Thoracic aorta (tissue), 2 donors: ENCODE results near the gene DNM1. TPM values are rescaled to one million over a fixed set of nuclear protein-coding genes. Genes with fewer than 3 reads are reported as not detected.
A peak's percentile ranks its signal among the peaks of the same experiment; 100 is the strongest.

Experiments used
- ATAC-seq: fragments of 150-250 bp; one replicate; pipeline ENCODE4 v1.8.0; 2017; ENCODE audit warnings: low read depth; ENCODE audit not compliant: insufficient number of reproducible peaks, low FRiP score
- DNase-seq: peaks from one replicate; pipeline ENCODE4 v3.0.0-alpha.2; 2020; ENCODE audit warnings: low spot score
- H3K27ac ChIP-seq, 2 donors: fragments of 200-600 bp; sonication (generic); 1 replicate in 1 of 2; 2 replicates in 1 of 2; pipeline ENCODE4 v1.5.1; 2016; ENCODE audit warnings: mild to moderate bottlenecking in 2 of 2, moderate library complexity in 2 of 2
- H3K27me3 ChIP-seq: fragments of 200-600 bp; sonication (generic); replicated peaks from 2 replicates; pipeline ENCODE4 v1.6.0; 2016; ENCODE audit warnings: mild to moderate bottlenecking; ENCODE audit not compliant: insufficient read depth
- H3K36me3 ChIP-seq: fragments of 200-600 bp; sonication (generic); one replicate; pipeline ENCODE4 v1.5.1; 2016
- H3K4me1 ChIP-seq, 2 donors: fragments of 200-600 bp; sonication (generic); 1 replicate in 1 of 2; 2 replicates in 1 of 2; pipeline versions ENCODE4 v1.5.1 to v1.6.0; 2016; ENCODE audit warnings: low read depth in 2 of 2, mild to moderate bottlenecking in 1 of 2; ENCODE audit not compliant: control insufficient read depth in 1 of 2
- H3K4me3 ChIP-seq: fragments of 200-600 bp; sonication (generic); 2 replicates; pipeline ENCODE4 v1.5.1; 2016; ENCODE audit warnings: mild to moderate bottlenecking
- H3K9me3 ChIP-seq: fragments of 200-600 bp; sonication (generic); 2 replicates; pipeline ENCODE4 v1.5.1; 2016
- total RNA-seq, 2 donors: library from RNA; depleted of rRNA; stranded (reverse); fragments of >200 nt; gene quantifications; one replicate each; pipeline versions ENCODE4 v1.1.0 to v1.2.3, GENCODE V29; 2016
- TF ChIP-seq, protein P1 (sequence below): fragments of 200-600 bp; sonication (generic); IDR thresholded peaks from one replicate; pipeline ENCODE4 v1.5.1; 2019; ENCODE audit warnings: antibody characterized with exemption

The DNM1 gene
- total RNA-seq, 2 donors from 2014 or later = 7.2 to 9.7 TPM

DNA sequence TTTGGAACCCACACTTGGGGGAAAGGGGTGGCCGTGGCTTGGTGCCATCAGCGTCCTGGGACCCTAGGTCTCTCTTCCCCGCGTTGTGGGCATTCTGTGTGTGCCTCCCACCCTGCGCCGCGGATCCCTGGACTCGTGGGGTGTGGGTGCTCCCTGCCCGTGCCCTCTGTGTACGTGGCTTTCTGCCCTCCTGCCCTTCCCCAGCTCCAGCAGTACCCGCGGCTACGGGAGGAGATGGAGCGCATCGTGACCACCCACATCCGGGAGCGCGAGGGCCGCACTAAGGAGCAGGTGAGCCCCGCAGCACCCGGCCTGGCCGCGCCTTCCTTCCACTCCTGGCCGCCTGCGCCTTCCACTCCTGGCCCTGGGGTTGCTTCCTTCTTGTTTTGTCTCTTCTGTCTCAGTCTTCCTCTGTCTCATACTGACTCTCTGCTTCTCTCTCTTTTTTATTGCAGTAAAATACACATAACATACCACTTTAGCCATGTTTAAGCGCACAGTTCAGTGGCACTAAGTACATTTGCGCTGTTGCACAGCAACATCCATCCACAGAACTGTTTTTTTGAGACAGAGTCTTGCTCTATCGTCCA, 30.7 kb downstream of the DNM1 start:
- no peaks in the 10 kb centered on the region for H3K27me3 ChIP-seq
- ATAC-seq = no peak
- no peak for DNase-seq
- no peaks in the 10 kb centered on the region for H3K9me3 ChIP-seq
- no peak overlapping the region for H3K27ac ChIP-seq
- no peak overlapping the region for H3K4me3 ChIP-seq
- TF ChIP-seq, protein P1, sequence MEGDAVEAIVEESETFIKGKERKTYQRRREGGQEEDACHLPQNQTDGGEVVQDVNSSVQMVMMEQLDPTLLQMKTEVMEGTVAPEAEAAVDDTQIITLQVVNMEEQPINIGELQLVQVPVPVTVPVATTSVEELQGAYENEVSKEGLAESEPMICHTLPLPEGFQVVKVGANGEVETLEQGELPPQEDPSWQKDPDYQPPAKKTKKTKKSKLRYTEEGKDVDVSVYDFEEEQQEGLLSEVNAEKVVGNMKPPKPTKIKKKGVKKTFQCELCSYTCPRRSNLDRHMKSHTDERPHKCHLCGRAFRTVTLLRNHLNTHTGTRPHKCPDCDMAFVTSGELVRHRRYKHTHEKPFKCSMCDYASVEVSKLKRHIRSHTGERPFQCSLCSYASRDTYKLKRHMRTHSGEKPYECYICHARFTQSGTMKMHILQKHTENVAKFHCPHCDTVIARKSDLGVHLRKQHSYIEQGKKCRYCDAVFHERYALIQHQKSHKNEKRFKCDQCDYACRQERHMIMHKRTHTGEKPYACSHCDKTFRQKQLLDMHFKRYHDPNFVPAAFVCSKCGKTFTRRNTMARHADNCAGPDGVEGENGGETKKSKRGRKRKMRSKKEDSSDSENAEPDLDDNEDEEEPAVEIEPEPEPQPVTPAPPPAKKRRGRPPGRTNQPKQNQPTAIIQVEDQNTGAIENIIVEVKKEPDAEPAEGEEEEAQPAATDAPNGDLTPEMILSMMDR = no peak
- H3K4me1 ChIP-seq = no peaks in the 10 kb centered on the region
- no peaks in the 10 kb centered on the region for H3K36me3 ChIP-seq

DNA sequence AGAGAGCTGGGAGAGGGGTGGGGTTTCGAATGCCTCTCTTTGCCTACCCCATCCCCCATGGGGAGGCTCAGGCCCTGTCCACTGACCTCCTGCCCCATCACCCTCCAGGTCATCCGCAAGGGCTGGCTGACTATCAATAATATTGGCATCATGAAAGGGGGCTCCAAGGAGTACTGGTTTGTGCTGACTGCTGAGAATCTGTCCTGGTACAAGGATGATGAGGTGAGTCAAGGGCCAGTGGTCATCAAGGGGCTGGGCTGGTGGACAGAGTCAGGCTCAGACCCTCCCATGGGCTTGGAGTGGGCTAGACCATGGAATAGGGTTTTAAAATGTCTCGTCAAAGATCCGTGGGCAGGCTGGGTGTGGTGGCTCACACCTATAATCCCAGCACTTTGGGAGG, 38.9 kb downstream of the DNM1 start:
- TF ChIP-seq, protein P1 = no peak
- no peak for ATAC-seq
- Histone ChIP-seq H3K4me3 (no peak overlapping the region), H3K4me1 (no peaks in the 10 kb centered on the region), H3K27me3 (no peaks in the 10 kb centered on the region), H3K27ac (no peak overlapping the region), H3K36me3 (no peaks in the 10 kb centered on the region), H3K9me3 (no peaks in the 10 kb centered on the region)
- no peak for DNase-seq

DNA sequence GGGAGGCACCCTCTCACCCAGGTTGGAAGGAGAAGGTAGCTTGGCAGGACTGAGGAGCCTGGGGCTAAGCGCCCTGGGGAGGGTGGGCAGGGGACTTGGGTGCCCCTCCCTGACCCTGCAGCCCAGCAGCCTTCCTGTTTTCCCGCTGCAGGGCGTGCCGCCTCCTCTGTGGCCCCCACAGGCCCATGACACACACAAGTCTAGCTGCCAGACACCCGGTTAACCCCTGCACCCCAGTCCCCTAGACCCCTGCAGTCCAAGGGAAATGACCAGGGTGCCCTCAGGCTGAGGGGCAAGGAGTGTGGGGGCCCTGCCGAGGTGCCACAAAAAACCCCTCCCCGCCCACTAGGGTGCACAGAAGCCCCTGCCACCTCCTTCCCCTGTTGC, 39.6 kb downstream of the DNM1 start:
- Histone ChIP-seq H3K27me3 (no peaks in the 10 kb centered on the region), H3K36me3 (no peaks in the 10 kb centered on the region), H3K27ac (no peak overlapping the region), H3K9me3 (no peaks in the 10 kb centered on the region), H3K4me1 (no peaks in the 10 kb centered on the region), H3K4me3 (no peak overlapping the region)
- TF ChIP-seq, protein P1 = no peak
- DNase-seq (no peak), ATAC-seq (no peak)

DNA sequence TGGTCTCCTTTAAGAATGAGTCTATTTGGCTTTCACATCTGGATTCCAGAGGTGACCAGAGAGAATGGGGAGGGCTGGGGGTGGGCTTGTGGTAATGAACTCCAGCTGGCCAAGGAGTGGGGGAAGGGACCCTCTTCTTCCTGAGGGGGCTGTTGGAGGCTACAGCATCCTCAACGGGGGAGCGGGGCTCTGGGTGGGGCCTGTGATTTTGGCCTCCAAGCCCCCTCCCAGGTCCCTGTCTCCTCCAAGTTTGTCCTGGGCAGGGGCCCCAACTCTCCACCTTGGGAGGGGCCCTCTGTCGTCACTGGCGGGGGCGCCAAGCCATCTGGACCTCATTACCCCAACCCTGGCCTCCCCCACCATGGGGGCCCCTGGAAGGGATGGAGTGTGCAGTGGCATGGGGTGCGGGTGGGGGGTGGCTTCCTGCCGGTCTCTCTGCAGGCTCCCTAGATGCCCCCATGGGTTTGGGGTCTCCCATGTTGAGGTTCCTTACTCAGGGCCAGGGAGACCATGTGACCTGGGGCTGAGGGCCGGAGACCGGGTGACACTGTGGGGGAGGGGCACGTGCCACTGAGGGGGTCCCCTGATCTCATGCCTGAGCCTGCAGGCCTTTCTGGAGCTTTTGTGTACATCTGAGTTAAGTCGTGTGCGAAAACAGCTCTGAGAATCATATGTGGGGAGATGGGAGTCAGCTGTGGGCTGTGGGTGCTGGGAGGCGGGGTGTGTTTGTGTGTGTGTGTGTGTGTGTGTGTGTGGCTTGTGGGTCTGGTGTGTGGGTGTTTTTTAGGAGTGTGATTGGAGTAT, 40.2 kb downstream of the DNM1 start:
- Histone ChIP-seq H3K4me3 (no peak overlapping the region), H3K9me3 (no peaks in the 10 kb centered on the region), H3K4me1 (no peaks in the 10 kb centered on the region), H3K27me3 (no peaks in the 10 kb centered on the region), H3K36me3 (no peaks in the 10 kb centered on the region), H3K27ac (no peak overlapping the region)
- TF ChIP-seq, protein P1 = no peak
- no peak for ATAC-seq
- no peak for DNase-seq

DNA sequence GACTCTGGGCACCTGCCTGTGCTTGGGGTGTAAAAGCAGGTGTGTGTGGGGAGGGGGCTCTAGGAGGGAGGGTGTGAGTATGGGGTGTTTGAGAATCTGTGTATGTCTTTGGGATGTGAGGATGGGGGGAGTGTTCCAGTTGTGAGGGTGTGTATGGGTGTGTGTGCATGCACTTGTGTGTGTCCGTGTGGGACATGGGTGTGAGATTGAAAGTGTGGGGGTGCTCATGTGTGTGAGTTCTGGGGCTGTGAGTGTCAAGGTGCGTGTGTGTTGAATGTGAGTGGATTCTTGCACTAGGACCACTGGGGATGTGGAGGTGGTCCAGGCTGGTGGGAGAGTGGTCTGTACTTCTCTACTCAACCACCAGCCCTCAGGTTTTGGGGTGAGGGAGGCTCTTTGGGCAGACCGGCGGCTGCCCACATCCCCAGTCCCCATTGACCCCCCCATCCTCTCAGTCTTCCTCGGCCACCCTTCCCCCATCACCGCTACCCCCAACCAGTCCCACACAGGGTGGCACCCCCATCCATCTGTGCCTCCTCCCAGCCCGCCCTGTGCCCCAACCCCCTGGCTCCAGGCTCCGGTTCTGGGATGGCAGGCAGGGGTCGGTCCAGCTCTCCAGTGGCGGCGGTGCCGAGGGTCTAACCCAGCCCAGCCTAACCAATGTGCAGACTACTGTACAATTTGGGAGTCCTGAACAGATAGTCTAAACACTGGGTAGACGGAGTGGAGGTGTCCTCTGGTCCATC, 41.1 kb downstream of the DNM1 start:
- Histone ChIP-seq H3K4me3 (peak overlapping the region; percentile 23), H3K27me3 (no peaks in the 10 kb centered on the region), H3K4me1 (no peaks in the 10 kb centered on the region), H3K27ac (no peak overlapping the region), H3K9me3 (no peaks in the 10 kb centered on the region), H3K36me3 (no peaks in the 10 kb centered on the region)
- no peak for DNase-seq
- TF ChIP-seq, protein P1 = no peak
- ATAC-seq = no peak
